ENCODE results near the gene MLYCD. TPM values are rescaled to one million over a fixed set of nuclear protein-coding genes. Genes with fewer than 3 reads are reported as not detected.

Gene MLYCD
- total and polyA plus RNA-seq, 11 donors, result 19.4 to 65.3 (median 38.4) TPM

- intact Hi-C loops (cut with DNase I), result no loop called here
- Histone ChIP-seq H3K9me3 (no peaks in the 10 kb centered on the region), H3K4me1 (peaks cover 0 to 8% (median 0%) of the 10 kb centered on the region in 12 donors), H3K4me3 (no peak overlapping the region), H3K27me3 (no peaks in the 10 kb centered on the region), H3K36me3 (no peaks in the 10 kb centered on the region), H3K27ac (no peak overlapping the region)
- ATAC-seq, result no peak
- TF ChIP-seq, protein P1, sequence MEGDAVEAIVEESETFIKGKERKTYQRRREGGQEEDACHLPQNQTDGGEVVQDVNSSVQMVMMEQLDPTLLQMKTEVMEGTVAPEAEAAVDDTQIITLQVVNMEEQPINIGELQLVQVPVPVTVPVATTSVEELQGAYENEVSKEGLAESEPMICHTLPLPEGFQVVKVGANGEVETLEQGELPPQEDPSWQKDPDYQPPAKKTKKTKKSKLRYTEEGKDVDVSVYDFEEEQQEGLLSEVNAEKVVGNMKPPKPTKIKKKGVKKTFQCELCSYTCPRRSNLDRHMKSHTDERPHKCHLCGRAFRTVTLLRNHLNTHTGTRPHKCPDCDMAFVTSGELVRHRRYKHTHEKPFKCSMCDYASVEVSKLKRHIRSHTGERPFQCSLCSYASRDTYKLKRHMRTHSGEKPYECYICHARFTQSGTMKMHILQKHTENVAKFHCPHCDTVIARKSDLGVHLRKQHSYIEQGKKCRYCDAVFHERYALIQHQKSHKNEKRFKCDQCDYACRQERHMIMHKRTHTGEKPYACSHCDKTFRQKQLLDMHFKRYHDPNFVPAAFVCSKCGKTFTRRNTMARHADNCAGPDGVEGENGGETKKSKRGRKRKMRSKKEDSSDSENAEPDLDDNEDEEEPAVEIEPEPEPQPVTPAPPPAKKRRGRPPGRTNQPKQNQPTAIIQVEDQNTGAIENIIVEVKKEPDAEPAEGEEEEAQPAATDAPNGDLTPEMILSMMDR (IDR thresholded peaks at IDR 0.05), result no peak
- no peak for TF ChIP-seq POLR2A (IDR thresholded peaks at IDR 0.05)
- DNase-seq, result no peak
- 87 to 93% (median 90%) methylated on average over 11 of the region's 11 CpGs for whole genome bisulfite sequencing, 4 donors
These were observed 46.1 kb upstream of the MLYCD start for GRCh38 chr16:83852774-83853173.

DNA sequence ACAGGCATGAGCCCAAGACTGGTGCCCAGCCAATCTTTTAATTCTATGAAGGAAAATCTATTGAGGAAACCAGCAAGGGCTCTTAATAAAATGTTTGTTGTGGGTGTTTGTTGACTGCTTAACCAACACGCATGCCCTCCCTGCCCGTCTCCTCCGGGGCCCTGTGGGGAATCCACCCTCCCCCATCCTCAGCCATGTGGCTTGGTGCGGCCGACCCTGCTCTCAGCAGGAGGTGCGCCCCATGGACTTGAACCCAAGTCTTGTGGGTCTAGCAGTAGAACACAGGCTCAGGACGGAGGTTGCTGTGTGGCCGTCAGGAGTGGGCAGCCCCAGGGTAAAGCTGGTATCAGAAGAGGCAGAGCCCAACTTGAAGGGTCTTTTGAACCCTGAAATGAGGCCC is 45.1 kb upstream of the MLYCD start:
- 91 to 97% (median 94%) methylated on average over 8 of the region's 8 CpGs for WGBS, 4 donors
- peaks cover 0 to 8% (median 0%) of the 10 kb centered on the region in 12 donors for H3K4me1 ChIP-seq

GRCh38 chr16:83854420-83854819 is 44.5 kb upstream of the MLYCD start:
- intact Hi-C loops (cut with DNase I), result no loop called here
- no peak for ATAC-seq
- H3K4me3 ChIP-seq, result no peak overlapping the region
- no peak overlapping the region for H3K27ac ChIP-seq
- no peaks in the 10 kb centered on the region for H3K27me3 ChIP-seq
- TF ChIP-seq POLR2A (IDR thresholded peaks at IDR 0.05), result no peak
- TF ChIP-seq, protein P1 (IDR thresholded peaks at IDR 0.05), result no peak
- 88 to 91% (median 89%) methylated on average over 9 of the region's 9 CpGs for WGBS, 4 donors
- DNase-seq, result no peak
- peaks cover 0 to 8% (median 0%) of the 10 kb centered on the region in 12 donors for H3K4me1 ChIP-seq
- H3K36me3 ChIP-seq, result no peaks in the 10 kb centered on the region
- H3K9me3 ChIP-seq, result no peaks in the 10 kb centered on the region

More for the DNA sequence above, 45.1 kb upstream of the MLYCD start:
- intact Hi-C loops (cut with DNase I), result no loop called here
- DNase-seq (no peak), ATAC-seq (no peak)
- no peak for TF ChIP-seq POLR2A (IDR thresholded peaks at IDR 0.05)
- Histone ChIP-seq H3K27ac (no peak overlapping the region), H3K4me3 (no peak overlapping the region), H3K9me3 (no peaks in the 10 kb centered on the region), H3K36me3 (no peaks in the 10 kb centered on the region), H3K27me3 (no peaks in the 10 kb centered on the region)

DNA sequence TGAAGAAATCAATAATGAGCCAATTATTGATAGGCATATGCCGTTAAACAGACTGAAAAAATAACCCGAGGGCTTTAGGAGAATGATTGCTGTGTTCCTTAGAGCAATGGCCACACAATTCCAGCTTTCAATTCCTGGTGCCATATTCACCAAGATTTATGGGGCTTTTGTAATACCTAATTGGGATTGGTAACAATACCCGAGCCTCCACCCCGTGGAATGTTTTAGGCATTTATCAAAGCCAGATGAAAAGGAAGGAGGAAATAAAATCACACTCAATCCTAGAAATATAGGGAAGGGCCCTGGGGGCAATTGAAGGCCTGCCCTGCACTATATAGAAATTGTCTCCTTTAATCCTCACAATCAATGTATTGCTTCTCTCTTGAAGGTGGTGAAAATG is 42.1 kb upstream of the MLYCD start:
- 85 to 93% (median 90%) methylated on average over 4 of the region's 4 CpGs for WGBS, 4 donors

More for the DNA sequence above, 42.1 kb upstream of the MLYCD start:
- no peaks in the 10 kb centered on the region for H3K36me3 ChIP-seq
- no peak for TF ChIP-seq POLR2A (IDR thresholded peaks at IDR 0.05)
- TF ChIP-seq, protein P1 (IDR thresholded peaks at IDR 0.05), result no peak
- intact Hi-C loops (cut with DNase I), result no loop called here
- no peak for DNase-seq
- H3K4me3 ChIP-seq, result no peak overlapping the region
- H3K9me3 ChIP-seq, result no peaks in the 10 kb centered on the region
- no peaks in the 10 kb centered on the region for H3K4me1 ChIP-seq
- ATAC-seq, result no peak
- H3K27me3 ChIP-seq, result no peaks in the 10 kb centered on the region
- H3K27ac ChIP-seq, result no peak overlapping the region
